ENCODE data around the gene METTL25B. TPM values are rescaled to one million over a fixed set of nuclear protein-coding genes. Genes with fewer than 3 reads are reported as not detected.
A peak's percentile ranks its signal among the peaks of the same experiment; 100 is the strongest.

METTL25B gene
- total and polyA plus RNA-seq, 2 experiments from 2014 or later: 18.3 to 21.1 TPM

- TF ChIP-seq ETS1 (IDR thresholded peaks at IDR 0.05): peak; percentile 100
- TF ChIP-seq ZNF331 (CRISPR knock-in tag; IDR thresholded peaks at IDR 0.05; ENCODE audit: low read depth): no peak; the same call in 1 of the 2 replicates
- no peak for TF ChIP-seq EZH2phosphoT487 (IDR thresholded peaks at IDR 0.05; ENCODE audit: unreplicated experiment)
- no peak for TF ChIP-seq JUNB (IDR thresholded peaks at IDR 0.05; ENCODE audit: unreplicated experiment)
- peak; percentile 6 for TF ChIP-seq REST (IDR thresholded peaks at IDR 0.05; ENCODE audit: unreplicated experiment)
- peak; percentile 28; the same call in 1 of the 2 replicates for TF ChIP-seq NANOG (IDR thresholded peaks at IDR 0.05; ENCODE audit: borderline replicate concordance)
- TF ChIP-seq ZNF114 (CRISPR knock-in tag; IDR thresholded peaks at IDR 0.05): 0 out of 2 replicates have a peak, but pooled peaks have one; percentile 25
These were observed 12.6 kb downstream of the METTL25B start, which contains the start of gene MRPL24 (continued) for GRCh38 chr1:156740741-156741480.

DNA sequence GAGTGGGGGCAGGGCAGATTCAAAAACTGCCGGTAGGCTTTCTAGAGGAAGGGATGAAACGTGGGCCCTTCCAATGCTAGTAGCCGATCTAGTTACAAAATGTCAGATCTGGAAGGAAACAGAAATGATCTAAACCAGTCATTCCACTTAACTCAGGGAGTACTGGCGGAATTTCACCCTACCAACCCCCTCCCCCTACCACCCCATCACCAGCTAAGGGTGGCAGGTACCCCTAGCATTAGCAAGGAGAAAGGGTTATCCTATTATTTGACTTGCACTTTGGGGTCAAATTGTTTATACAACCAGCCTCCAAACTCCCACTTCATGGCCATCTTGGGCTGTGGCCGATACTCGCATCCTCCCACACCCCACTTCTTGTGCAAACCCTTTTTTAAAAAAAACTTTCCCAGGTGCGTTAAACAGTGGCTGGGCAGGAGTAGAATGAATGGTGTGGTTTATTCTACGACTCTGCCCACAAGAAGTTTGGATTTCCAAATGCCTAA lies 13.3 kb downstream of the METTL25B start:
- H3K4me1 ChIP-seq (ENCODE audit: insufficient read depth): peaks cover 40% of the 10 kb centered on the region
- peak overlapping the region; percentile 98 for H3K4me3 Mint-ChIP-seq
- peaks cover 25% of the 10 kb centered on the region for H3K79me2 ChIP-seq (replicated peaks; ENCODE audit: insufficient read depth)
- DNase-seq (ENCODE audit: low spot score) (no peak), ATAC-seq (peak; percentile 1)
- peak overlapping the region; percentile 60 for H3K4me2 ChIP-seq
- peak overlapping the region; percentile 99 for H3K27ac Mint-ChIP-seq
- peaks cover 58% of the 10 kb centered on the region for H3K36me3 Mint-ChIP-seq (ENCODE audit: low read depth)
- H3K9me3 Mint-ChIP-seq: no peaks in the 10 kb centered on the region; the same call in 2 of the 3 replicates
- H3K36me3 ChIP-seq (ENCODE audit: insufficient read depth): peaks cover 5% of the 10 kb centered on the region; the same call in 1 of the 2 replicates
- peak overlapping the region; percentile 36 for H3K4me3 ChIP-seq
- H3K9me2 ChIP-seq (ENCODE audit: insufficient read depth): no peaks in the 10 kb centered on the region
- peaks cover 25% of the 10 kb centered on the region for H3F3A ChIP-seq (replicated peaks; ENCODE audit: low read depth)
- no peak overlapping the region for H2AFZ ChIP-seq
- peaks cover 34% of the 10 kb centered on the region for H3K4me1 Mint-ChIP-seq
- H4K20me1 ChIP-seq (replicated peaks; ENCODE audit: insufficient read depth): peaks cover 9% of the 10 kb centered on the region
- peak overlapping the region; percentile 84 for H3K27ac ChIP-seq (ENCODE audit: low read depth)
- H3K27me3 Mint-ChIP-seq (ENCODE audit: insufficient read depth, low read depth, poor library complexity): peaks cover 32% of the 10 kb centered on the region
- no peaks in the 10 kb centered on the region for H3K27me3 ChIP-seq (ENCODE audit: insufficient read depth)
- no peak for TF ChIP-seq EZH2phosphoT487 (IDR thresholded peaks at IDR 0.05; ENCODE audit: unreplicated experiment)
- no peak for TF ChIP-seq ZNF331 (CRISPR knock-in tag; IDR thresholded peaks at IDR 0.05; ENCODE audit: low read depth)
- TF ChIP-seq STAT1 (IDR thresholded peaks at IDR 0.05; ENCODE audit: unreplicated experiment): no peak
- TF ChIP-seq JUNB (IDR thresholded peaks at IDR 0.05; ENCODE audit: unreplicated experiment): no peak
- TF ChIP-seq EZH2 (IDR thresholded peaks at IDR 0.05; ENCODE audit: low read depth, unreplicated experiment): no peak
- TF ChIP-seq CREB1 (CRISPR knock-in tag; IDR thresholded peaks at IDR 0.05; ENCODE audit: low read depth): no peak
- TF ChIP-seq REST (IDR thresholded peaks at IDR 0.05; ENCODE audit: unreplicated experiment): no peak
- no peak for TF ChIP-seq ETS1 (IDR thresholded peaks at IDR 0.05)
- no peak for TF ChIP-seq ZNF114 (CRISPR knock-in tag; IDR thresholded peaks at IDR 0.05)

Measured in GM23338 (cell line).